NCI-H748 (cell line): ENCODE data around the gene SPO11.

ENCODE experiments used
- DNase-seq: peaks from one replicate; lab custom pipeline; 2025; ENCODE audit not compliant: unreplicated experiment; lab: John Stamatoyannopoulos, UW

Gene SPO11, protein sequence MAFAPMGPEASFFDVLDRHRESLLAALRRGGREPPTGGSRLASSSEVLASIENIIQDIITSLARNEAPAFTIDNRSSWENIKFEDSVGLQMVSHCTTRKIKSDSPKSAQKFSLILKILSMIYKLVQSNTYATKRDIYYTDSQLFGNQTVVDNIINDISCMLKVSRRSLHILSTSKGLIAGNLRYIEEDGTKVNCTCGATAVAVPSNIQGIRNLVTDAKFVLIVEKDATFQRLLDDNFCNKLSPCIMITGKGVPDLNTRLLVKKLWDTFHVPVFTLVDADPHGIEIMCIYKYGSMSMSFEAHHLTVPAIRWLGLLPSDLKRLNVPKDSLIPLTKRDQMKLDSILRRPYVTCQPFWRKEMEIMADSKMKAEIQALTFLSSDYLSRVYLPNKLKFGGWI

DNA sequence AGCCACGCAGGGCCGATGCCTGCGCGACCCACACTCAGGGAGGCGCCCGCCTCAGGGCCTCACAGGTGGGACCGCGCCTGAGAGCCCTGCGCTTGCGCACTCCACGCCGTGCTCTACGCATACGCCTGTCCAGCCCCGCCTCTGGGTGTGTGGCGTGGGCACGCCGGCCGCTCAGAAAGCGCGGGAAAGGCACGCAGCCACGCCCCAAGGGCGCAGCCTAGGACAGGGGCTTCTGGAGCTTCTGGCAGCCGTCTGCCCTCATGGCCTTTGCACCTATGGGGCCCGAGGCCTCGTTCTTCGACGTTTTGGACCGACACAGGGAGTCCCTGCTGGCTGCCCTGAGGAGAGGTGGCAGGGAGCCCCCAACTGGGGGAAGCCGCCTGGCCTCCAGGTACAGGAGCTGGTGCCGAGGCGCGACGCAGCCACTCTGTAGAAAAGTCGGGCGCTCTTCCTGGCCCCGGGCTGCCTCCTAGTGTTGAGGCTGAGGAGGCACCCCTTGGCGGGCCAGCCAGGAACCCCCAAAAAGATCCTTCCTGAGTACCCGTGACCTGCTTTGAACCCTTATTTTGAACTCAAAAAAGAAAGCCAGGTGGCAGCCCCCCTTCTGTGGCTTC lies at the start of gene SPO11:
TSS of gene SPO11 (plus strand) at position 196 of the 614 bp plus-strand sequence. CDS start at position 261, 65 bp downstream.
- no peak for DNase-seq

DNA sequence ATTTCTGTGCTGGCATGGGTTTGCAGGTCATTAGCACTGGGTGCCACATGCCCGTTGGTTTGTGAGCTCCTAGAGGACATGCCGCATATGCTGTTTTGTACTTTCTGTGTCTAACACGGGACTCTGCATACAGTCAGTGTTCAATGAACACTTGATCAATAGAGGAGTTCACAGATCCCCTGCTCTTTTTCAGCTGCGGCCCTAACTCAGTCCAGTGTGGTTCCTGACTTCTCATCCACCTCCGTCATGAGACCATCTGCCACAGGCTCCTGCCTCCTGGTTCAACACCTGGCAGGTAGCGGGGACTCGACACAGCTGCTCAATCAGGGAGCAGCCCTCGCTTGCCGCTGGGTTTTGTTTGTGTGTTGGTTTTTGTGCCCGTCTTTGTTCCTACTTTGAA lies 49.4 kb upstream of the SPO11 start:
- peak; percentile 62 for DNase-seq

DNA sequence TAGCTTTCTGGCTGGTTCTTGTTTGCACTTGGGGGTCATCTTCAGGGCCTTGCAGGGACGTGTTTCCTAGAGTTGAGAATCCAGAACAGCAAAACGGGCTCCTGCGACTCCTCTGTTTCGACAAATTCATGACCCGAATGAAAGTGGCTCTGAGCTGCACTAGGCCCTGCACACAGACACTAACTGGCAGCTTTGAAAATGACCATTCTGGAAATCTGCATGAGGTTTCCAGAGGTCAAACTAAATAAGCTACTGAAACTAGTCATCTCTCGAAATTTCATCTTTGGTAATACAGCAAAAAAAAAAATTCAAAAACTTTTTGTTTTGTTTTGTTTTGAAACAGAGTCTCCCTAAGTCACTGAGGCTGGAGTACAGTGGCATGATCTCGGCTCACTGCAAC lies 47.7 kb upstream of the SPO11 start:
- DNase-seq = no peak

DNA sequence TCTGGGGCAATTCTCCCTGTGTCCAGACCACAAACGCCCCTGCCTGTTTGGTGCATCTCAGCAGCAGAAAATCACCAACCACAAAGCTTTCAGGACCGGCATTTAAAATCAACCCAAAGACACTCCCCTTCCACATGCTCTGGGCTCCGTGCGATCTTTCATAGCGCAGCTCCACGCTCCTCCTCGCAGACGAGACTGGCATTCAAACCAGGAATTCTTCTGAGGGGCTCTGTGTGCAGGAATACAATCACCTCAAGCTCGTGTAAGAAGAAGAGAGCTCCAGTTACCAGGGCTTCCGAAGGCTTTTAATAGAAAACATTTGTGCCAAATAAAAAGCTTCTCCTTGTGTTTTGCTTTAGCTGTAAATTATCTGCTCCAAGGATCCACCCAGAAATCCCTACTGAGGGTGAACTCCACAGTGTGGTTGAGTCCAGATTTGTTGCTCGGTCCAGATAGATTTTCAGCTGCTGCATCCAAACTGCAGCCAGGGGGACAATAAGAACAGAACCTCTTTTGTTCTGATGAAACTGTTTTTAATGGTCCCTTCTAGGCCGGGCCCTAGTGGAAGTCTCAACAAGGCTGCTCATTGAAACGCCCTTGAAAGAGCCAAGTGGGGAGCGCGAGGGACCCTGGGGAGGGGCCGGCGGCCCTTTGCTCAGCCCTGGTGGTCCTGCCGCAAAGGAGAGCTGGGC lies 46.8 kb upstream of the SPO11 start:
- DNase-seq = no peak

DNA sequence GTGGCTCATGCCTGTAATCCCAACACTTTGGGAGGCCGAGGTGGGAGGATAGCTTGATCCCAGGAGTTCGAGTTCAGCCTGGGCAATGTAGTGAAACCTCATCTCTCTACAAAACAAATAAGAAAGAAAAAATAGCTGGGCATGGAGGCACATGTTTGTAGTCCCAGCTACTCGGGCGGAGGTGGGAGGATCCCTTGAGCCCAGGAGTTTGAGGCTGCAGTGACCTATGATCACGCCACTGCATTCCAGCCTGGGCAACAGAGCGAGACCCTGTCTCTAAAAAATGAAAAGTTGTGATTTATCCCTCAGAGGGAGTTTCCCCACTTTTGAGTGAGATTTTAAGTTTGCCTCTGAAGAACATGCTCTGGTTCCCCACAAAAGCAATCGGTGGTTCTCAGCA lies 45.7 kb upstream of the SPO11 start:
- no peak for DNase-seq

DNA sequence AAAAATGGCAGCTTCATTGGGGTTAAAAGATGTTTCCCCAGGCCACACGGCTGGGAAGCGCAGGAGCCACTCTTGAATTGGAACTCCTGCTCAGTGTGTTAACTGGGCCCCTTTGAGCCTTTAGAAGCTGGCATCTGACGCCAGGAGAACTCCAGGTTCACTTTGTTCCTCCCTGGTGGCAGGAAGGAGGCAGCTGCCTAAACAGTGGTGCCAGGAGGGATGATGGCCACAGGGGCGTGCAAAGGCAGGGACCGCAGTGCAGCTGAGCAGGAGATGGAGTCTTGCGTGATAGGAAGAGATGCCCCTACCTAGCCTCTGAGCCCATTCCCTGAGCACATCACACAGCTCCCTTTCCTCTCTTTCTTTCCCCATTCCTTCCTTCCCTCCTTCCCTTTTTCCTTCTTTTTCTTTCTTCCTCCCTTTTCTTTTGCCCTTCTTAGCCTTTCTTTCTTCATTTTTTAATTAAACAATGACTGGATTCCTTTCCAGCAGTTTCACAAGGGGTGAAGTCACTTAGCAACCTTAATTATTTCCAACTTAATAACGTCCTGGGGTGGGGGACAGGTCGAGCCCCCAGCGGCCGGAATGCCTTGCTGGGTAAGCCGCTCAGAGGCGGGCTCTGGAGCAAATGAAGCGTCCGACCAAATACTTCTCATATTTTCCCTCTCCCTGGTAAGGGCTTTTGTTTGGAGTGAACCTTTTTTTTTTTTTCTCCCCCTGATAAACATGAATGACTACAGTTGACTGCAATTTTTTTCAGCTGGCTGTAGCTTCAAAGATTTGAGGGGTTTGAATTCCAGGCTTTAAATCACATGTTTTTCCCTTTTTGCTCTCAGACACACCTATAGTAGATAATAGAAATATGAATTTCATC lies 42.4 kb upstream of the SPO11 start:
- no peak for DNase-seq

DNA sequence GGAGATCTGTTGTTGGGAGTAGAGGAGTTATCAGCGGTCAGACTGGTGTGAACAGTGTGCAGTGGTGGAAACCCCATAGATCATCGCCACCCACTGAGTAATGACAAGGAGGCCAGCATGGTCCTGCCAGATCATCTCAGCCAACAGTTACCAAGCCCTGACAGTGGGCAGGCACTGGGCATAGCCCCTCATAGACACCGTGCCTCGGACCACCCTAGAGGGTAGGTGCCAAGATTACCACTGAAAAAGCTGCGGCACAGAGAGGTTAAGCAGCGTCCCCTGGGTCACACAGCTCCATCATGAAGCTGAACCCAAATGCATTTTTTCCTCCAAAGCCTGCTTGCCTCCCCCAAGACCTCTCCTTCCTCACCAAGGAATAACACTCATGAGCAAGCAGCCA lies 41.7 kb upstream of the SPO11 start:
- DNase-seq = no peak

DNA sequence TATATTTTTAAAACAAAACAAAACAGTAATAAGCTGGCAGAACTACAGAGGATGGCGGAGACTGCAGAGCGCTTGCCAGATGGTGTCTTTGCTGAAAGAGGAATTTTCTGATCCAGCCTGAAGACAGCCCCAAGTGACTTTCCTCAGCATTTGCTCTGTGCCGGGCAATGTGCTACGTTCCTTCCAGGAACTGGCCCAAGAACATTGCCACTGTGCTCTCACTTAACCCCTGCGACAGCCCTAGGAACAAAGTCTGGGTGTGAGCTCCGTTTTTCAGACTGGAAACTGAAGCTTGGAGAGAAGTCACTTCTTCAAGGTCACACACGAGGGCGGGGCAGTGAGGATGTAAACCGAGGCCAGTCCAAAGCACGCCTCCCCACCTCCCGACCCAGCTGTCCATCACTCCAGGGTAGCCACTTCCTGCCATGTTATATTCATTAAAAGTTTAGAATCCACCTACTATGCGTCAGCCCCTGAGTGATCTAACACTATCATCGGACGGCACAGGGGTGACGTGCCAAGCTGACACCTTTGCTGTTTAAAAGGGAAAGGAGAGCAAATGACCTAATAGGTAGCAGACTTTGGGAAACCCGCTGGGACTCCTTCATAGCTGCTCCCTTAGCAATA lies 40.8 kb upstream of the SPO11 start:
- no peak for DNase-seq

DNA sequence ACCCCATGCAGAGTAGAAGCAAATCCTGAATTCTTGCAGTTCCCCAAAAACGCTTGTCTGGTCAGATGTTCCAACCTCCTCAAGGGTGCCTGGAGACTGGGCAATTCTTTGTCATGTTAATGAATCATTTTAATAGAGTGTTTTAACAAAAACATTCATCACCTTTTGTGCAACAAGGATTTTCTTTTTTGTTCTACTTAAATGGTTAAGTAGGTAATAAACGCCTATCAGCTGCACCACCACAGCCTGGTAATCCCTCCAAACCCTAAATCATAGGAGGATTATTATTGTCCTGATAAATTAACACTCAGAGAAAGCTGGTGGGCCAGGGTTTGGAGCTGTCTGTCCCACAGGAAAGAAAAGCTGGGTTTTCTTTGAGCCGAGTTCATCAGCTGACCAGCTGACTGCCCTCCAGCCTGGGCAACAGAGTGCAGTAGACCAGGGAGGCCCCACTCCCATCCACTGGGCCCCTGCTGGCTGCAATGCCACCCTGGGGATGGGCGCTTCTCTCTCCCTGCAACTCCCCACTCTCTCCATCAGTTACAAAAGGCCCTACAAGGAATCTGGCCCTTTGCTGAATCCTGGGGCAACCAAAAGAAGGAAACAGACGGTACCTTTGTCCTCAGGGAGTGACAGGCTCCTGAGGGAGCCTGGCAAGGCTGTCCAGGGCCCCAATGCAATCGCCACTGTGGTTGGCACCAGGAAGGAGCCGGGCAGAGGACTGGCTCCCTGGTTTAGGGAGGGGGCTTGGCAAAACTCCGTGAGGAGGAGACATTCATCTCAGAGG lies 40.0 kb upstream of the SPO11 start:
- no peak for DNase-seq

DNA sequence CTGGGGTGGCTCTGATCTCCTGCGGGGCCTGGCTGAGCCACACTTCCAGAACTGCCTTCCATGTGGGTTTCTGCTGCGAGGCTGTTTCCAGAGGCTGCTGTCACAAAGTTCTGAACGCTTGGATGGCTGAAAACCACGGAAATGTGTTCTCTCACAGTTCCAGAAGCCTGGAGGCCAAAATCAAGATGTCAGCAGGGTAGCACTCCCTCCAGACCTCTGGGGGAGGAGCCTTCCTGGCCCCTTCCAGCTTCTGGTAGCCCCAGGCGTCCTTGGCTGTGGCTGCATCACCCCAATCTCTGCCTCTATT lies 39.5 kb upstream of the SPO11 start:
- no peak for DNase-seq

DNA sequence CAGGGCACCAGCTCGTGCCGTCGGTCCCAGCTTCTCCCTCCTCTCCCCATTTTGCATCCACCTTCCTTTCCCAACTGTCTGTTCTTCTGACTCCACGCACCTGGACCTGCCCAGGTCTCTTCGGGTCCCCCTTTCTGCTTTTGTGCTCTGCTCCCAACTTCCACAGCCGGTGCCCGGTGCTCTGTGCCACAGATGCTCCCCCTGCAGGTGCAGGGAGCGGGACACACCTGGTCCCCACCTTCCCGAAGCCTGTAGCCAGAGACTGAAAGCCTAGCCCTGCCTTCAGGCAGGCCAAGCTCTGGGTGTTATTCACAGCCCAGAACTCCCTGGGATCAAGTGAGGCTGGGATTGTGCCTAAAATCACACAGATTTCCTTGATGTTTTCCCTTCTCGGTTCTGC lies 38.6 kb upstream of the SPO11 start:
- DNase-seq = peak; percentile 15

DNA sequence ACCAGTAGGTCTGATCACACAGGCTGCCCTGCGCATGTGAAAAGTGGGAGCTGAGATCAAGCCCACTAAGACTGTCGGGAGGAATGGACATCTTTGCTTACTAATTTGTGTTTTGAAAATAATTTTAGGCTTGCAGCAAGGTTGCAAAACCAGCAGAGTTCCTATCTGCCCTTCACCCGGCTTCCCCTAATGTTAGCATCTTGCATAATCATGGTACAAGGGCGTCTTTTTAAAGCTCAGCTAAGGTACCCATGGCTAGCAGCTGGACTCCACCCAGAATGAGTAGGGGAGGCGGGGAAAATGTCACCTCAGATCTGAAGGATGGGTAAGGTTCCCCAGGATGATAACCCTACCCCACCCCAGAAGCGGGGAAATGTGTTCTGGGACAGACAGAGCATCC lies 37.9 kb upstream of the SPO11 start:
- DNase-seq = no peak

DNA sequence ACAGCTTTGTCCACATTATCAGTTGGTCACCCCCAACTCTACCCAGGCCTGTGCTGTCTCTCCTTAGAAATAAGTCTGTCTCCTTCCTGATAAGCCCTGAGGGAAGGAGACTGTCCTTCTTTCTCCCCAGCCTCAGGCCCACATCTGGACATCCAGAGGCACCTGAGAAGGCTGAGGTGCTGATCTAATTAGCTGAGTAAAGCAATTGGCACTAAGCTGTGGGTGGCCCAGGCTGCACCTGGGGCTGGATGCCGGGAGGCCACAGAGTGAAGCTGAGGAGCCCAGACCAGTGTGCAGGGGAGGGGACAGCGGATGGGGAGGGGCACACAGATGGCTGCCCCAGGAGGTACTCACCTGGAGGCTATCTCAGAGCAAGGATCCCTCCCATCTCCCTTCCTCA lies 37.0 kb upstream of the SPO11 start:
- no peak for DNase-seq

DNA sequence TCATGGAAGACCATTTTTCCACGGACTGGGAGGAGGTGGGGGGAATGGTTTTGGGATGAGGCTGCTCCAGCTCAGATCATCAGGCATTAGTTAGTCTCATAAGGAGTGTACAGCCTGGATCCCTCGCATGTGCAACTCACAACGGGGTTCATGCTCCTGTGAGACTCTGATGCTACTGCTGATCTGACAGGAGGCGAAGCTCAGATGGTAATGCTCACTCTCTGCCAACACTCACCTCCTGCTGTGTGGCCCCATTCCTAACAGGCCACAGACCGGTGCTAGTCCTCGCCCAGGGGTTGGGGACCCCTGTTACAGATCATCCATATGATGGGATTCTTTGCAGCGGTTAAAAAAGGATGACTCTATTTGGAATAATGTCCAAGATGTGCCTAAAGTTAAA lies 35.6 kb upstream of the SPO11 start:
- no peak for DNase-seq

DNA sequence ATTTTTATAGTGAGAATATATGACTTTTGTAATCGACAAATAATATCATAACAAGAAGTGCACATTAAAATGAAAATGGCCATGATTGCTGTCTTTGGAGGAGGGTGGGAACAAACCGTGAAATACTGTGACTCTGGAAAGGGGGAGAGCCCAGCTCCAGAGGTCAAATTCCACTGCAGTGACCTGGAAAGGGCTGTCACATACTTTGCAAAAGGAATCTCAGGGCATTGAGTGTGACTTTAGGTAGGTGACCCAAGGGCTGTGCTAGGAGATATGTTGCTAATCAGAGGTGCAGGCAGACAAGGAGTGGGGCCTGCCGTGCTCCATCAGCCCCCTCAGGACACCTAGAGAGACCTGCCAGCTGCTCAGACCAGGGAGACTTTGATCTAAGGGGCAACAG lies 35.1 kb upstream of the SPO11 start:
- no peak for DNase-seq

DNA sequence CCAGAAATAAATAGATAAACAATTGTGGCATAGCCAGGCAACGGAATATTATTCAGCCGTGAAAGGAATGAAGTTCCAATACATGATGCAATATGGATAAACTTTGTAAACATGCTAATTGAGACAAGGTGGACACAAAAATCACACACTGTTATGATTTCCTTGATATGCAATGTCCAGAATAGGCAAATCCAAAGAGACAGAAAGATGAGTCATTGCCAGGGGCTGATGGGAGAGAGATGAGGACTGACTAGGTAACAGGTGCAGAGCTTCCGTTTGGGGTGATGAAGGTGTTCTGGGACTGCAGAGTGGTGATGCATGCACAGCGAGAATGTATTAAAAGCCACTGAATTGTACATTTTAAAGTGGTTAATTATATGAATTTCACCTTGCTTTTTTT lies 31.1 kb upstream of the SPO11 start:
- DNase-seq = no peak

DNA sequence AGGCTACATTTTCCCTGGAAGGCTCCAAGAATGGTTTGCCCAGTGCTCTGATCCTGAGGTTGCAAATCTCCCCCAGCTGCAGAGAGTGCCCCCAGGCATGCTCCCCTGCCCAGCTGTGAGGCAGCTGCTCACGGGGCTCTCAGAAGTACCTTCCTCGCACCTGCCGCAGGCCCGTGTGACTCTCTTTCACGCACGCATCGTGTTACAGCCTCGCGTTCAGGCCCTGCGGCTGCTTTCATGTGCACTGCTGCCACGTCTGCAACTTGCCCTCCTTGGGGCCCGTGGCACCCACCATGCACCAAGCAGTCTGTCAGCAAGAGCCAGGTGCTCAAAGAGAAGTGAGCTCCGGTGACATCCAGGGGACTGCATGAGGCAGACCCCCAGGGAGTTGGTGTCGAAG lies 28.6 kb upstream of the SPO11 start:
- peak; percentile 12 for DNase-seq

DNA sequence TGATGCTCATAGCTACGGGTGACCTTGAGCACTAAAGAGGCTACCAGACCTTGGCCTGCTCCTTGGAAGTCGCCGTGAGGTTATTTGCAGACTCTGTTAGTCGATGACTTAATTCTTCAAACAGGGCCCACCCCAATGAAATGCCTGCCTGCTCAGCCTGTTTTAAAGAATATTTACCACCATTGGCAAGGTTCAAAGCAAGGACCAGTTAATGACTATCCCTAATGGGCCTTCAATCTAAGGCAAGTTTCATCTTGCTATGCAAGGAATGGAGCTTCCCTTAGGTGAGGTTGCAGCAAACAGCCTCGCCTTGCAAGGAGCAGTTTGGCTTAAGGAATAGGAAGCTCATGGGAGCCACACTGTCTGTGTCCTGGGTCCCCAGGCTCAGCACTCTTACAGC lies 22.9 kb upstream of the SPO11 start:
- no peak for DNase-seq

DNA sequence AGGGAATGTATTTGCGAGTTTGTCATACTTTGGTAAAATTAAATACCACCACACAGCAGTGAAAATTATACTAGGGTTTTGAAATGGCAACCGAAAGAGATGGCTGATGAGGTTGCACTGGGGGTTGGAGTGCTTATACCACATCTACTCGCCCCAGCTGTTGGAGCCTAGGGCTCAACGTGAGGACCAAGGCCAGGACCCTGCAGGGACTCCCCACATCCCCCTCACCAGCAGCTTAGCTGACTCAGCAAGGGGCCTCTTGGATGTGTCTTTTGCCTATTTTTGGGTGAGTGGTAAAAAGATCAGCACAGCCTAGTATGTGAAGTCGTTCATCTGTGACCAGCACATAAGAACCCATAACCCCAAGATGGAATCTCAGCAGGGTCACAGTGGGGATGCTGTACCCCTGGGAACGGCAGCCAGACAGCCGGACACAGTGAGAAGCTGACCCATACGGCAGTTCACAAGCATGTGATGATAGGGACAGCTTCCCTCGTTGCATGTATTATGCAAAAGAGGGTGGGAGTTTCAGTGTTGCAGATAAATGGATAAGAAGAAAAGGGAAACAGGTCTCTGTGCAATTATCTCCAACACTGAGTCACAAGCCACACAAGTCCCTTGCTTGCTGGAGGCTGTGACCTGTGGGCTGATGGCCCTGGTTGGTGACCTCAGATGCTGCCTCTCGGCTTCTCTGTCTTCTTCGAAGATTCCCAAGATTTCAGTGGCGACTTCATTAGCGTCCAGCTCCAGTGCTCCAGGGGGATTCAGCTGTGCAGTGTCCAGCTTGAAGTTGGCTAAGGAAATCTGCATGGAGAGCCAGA lies 20.9 kb upstream of the SPO11 start:
- DNase-seq = no peak
